GM18526 (cell line): Measurements from ENCODE around the gene GPR149.

Experiments used
- POLR2A ChIP-seq: IDR thresholded peaks from 3 replicates; pipeline ENCODE4 v1.6.1; 2011; ENCODE audit not compliant: insufficient read length; ENCODE audit errors: extremely low read depth

Gene GPR149

DNA sequence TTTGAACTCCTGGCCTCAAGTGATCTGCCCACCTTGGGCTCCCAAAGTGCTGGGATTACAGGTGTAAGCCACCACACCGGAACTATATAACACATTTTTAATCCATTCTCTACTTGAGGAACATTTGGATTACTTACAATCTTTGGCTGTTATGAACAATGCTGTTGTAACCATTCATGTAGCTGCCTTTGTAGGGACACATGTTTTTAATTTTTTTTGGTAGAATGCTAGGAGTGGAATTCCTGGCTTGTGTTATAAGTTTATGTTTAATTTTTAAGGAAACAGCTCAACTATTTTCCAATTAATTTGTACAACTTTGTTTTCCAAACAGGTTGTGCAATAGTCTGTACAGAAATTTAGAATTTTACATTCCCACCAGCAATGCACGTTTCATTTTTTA lies 51.7 kb downstream of the GPR149 start:
- TF ChIP-seq POLR2A = no peak

- TF ChIP-seq POLR2A = no peak
Measured at GRCh38 chr3:154367221-154367620, 62.8 kb downstream of the GPR149 start.

GRCh38 chr3:154364849-154365248 lies 65.1 kb downstream of the GPR149 start:
- TF ChIP-seq POLR2A = no peak

GRCh38 chr3:154361099-154361498 lies 68.9 kb downstream of the GPR149 start:
- TF ChIP-seq POLR2A = no peak

DNA sequence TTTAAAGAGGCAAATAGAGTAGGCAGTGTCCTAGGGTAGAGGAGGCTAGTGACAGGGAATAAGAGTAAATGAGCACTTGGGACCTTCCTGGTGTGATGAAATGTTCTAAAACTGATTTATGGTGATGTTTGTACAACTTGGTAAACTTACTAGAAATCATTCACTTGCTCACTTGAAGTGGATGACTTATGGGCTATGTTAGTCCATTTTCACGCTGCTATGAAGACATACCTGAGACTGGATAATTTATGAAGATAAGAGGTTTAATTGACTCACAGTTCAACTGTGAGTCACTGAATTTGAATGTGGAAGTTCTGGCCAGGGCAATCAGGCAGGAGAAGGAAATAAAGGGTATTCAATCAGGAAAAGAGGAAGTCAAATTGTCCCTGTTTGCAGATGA lies 74.0 kb downstream of the GPR149 start:
- TF ChIP-seq POLR2A = no peak

GRCh38 chr3:154349223-154349622 lies 80.8 kb downstream of the GPR149 start:
- no peak for TF ChIP-seq POLR2A

- no peak for TF ChIP-seq POLR2A
Measured at GRCh38 chr3:154345422-154346122, 84.4 kb downstream of the GPR149 start.

DNA sequence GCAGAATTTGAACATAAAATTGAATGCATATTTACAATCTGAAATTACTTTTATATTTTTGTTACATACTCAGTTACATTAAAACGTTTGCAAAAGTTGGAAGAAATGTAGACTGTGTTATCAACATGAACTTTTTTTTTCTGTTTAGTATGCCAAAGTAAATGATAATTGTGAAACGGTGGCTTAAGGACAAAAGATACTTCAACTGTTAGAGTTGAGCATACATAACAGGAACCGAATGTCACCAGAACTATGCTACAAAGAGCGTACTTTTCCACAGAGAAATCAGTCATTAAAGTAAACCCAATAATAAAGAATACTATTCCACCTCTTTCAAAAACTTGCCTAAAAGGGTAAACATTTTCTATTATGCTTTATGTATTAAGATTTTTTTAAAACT lies 91.4 kb downstream of the GPR149 start:
- TF ChIP-seq POLR2A = no peak

DNA sequence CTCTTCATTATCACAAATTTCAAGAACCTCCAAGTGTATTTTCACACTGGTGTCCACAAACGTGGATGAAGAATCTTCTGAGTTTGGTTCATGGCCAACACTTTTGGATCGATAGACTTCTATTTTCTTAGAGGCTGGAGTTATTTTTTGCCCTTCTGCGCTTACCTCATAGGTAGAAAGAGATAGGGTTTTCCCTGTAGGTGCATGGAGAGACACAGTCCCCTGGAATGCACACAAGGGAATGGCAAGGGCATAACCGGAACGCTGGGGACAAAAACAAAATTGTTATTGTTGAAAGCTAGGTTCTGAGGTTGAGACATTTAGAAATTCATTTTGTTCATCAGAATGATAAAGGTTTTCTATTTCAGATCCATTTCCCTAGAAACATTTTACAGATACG lies 92.0 kb downstream of the GPR149 start:
- TF ChIP-seq POLR2A = no peak

- TF ChIP-seq POLR2A = no peak
Measured at GRCh38 chr3:154334973-154335420, 95.0 kb downstream of the GPR149 start.

DNA sequence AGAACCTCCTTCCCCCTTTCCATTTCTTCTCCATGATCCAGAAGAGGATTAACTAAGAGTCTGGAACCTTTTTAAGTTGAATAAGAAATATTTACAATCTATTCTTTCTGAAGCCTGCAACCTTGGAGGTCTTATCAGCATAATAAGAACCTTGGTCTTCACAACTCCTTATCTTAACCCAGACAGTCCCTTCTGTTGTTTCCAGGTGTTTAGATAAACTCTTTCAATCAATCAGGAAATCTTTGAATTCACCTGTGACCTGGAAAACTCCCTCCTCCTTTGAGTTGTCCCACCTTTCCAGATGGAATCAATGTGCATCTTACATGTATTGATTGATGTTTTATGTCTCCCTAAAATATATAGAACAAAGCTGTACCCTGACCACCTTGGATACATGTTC lies 102.1 kb downstream of the GPR149 start:
- no peak for TF ChIP-seq POLR2A

- TF ChIP-seq POLR2A = no peak
Measured at GRCh38 chr3:154324919-154325318, 105.1 kb downstream of the GPR149 start.

DNA sequence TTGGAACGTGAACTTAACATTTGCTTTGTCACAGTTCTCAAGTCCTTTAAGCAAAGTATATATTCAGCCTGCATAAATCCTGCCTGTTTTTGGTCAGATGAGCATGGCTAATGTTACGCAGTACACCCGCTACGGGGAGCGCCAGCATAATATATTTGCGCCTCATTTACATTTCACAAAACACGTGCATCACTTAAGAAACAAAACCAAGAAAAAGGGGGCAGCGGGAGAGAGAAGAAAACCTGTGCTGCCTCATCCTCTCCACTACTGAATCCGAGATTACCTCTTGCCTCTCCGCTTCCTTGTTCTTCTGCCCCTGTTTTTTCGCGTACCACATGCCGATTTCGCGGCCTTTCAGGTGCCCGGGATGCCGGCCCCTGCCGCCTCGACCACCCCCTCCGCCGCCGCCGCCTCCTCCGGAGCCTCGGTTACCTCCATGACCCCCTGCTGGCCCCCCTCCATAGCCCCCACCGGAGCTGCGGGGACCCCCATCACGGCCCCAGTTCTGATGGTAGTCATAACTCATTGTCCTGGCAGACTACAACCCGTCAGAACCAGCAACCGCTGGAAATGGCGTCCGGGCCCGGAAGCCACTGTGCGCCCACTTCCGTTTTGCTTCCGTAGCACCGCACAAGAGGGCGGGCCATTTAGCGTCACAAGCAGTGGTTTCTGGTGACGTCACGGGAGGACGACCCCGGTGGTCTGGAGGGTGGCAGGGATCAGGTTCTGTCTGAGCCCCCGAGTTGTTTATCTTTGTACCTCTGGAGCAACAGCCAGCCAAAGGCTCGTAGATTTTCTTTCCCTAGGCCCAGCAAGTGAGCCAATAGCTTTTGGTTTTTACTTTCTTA lies 105.9 kb downstream of the GPR149 start, which contains the start of gene DHX36:
Gene DHX36 (minus strand): TSS at position 597 of the 848 bp plus-strand sequence. CDS start 71 bp downstream, at position 526.
- TF ChIP-seq POLR2A = peak; percentile 90

DNA sequence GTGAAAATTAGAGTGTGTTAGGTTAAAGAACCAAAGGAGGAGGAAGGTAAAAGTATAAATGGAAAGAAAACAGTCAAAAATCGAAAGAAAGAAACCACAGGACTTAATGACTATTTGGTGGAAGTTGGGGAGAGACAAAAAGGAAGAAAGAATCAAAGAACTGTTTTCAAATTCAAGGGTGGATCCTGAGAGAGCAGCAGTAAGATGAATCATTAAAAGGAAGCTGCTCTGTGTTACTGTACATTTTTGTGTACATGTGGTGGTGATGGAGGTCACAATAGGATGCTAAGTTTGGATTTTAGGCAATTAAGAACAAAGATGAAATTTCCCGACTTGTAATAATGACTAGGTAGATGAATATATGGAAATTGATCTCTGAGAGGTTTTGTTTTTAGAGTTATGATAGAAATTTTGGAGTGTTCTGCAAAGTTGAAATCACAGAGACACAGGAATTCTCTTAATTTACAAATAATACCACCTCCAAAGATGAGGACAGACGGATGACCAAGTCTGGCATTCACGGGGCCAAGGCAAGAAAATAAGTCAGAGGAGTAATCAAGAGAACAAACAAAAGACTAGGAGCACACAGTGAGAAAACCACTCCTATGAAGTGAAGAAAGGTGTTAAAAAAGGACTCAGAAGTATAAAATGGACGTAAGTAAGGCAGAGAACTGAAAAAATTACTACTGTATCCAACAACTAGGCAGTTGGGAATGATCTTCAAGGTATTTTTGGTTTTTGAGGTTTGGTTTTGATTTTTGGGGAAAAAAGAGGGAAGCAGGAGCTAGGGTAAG lies 112.8 kb downstream of the GPR149 start:
- no peak for TF ChIP-seq POLR2A

DNA sequence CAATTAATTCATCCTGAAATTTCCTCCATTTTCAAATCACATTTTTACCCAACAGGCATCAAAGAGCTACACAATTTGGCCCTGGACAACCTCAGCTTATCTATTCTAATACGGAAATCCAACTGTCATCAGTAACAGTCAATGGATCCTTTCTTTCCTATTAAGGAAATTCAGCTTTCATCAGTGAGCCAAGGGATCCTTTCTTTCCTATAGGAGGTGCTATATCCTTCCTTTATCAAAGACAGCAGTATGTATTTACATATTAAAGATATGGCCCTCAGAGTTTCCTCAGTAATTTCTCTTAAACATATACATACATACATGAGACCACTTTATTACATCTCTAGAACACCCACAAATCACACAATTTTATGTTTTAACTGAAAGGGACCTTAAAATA lies 115.8 kb downstream of the GPR149 start:
- no peak for TF ChIP-seq POLR2A
